Spleen (tissue), 11 donors: Measurements from ENCODE around the gene MLKL. TPM values are rescaled to one million over a fixed set of nuclear protein-coding genes. Genes with fewer than 3 reads are reported as not detected.

ENCODE experiments used
- DNase-seq: peaks from one replicate; pipeline ENCODE4 v3.0.0-alpha.2; 2020
- H3K27ac ChIP-seq, 8 donors: fragments of 200-600 bp; sonication (generic) in 7 of 8; 1 replicate in 4 of 8; 2 replicates in 4 of 8; pipeline versions ENCODE4 v1.5.0 to v1.8.0; 2016 to 2021; ENCODE audit warnings: inconsistent platforms in 4 of 8, mild to moderate bottlenecking in 4 of 8, moderate library complexity in 1 of 8
- H3K27me3 ChIP-seq, 7 donors: fragments of 200-600 bp; sonication (generic) in 6 of 7; replicated peaks in 1 of 7; 1 replicate in 4 of 7; 2 replicates in 3 of 7; pipeline versions ENCODE4 v1.5.0 to v1.8.0; 2016 to 2021; ENCODE audit warnings: inconsistent platforms in 3 of 7, mild to moderate bottlenecking in 1 of 7
- H3K36me3 ChIP-seq, 6 donors: fragments of 200-600 bp; sonication (generic) in 5 of 6; 1 replicate in 4 of 6; 2 replicates in 2 of 6; pipeline versions ENCODE4 v1.5.0 to v1.8.0; 2016 to 2021; ENCODE audit warnings: inconsistent platforms in 2 of 6
- H3K4me1 ChIP-seq, 6 donors: fragments of 200-600 bp; sonication (generic) in 5 of 6; 1 replicate in 3 of 6; 2 replicates in 3 of 6; pipeline versions ENCODE4 v1.5.0 to v1.8.0; 2016 to 2021; ENCODE audit warnings: inconsistent platforms in 3 of 6
- H3K4me3 ChIP-seq, 8 donors: fragments of 200-600 bp; sonication (generic) in 7 of 8; 1 replicate in 4 of 8; 2 replicates in 4 of 8; pipeline versions ENCODE4 v1.5.0 to v1.8.0; 2016 to 2021; ENCODE audit warnings: inconsistent platforms in 4 of 8, mild to moderate bottlenecking in 4 of 8, moderate library complexity in 2 of 8
- H3K9me3 ChIP-seq, 8 donors: fragments of 200-600 bp; sonication (generic) in 7 of 8; 1 replicate in 4 of 8; 2 replicates in 4 of 8; pipeline versions ENCODE4 v1.5.0 to v1.8.0; 2016 to 2021; ENCODE audit warnings: inconsistent platforms in 4 of 8
- CTCF ChIP-seq, 11 experiments: fragments of 200-600 bp in 7 of 11; fragments of 450-650 bp in 4 of 11; sonication (generic) in 4 of 11; IDR thresholded peaks in 8 of 11; conservative IDR thresholded peaks in 3 of 11; 1 replicate in 7 of 11; 2 replicates in 4 of 11; pipeline versions ENCODE4 v1.4.0 to v1.8.0; 2016 to 2021; ENCODE audit warnings: antibody characterized with exemption in 11 of 11, inconsistent platforms in 4 of 11, mild to moderate bottlenecking in 1 of 11
- POLR2A ChIP-seq, 3 donors: fragments of 450-650 bp; IDR thresholded peaks; one replicate each; pipeline ENCODE4 v1.5.1; 2017; ENCODE audit warnings: antibody characterized with exemption in 3 of 3, mild to moderate bottlenecking in 1 of 3
- POLR2AphosphoS5 ChIP-seq, 3 donors: sonication (generic); formaldehyde crosslinking; IDR thresholded peaks; one replicate each; pipeline ENCODE4 v1.5.1; 2017; ENCODE audit warnings: antibody characterized with exemption in 3 of 3
- WGBS, 5 donors: extraction: QIAGEN DNeasy Blood & Tissue Kit in 3 of 5; methylation state at CpG; one replicate each; pipeline versions ENCODE4 v1.1.5 to v1.1.7; 2013 to 2018; 5-methylcytosine and 5-hydroxymethylcytosine counted together
- intact Hi-C: fragments of 100-400 bp; cut with DNase I; formaldehyde crosslinking; loops from one replicate; pipeline ENCODE4 v1.15.0; 2023; ENCODE audit warnings: low total_unique reads
- polyA plus RNA-seq, 3 donors: library from polyadenylated mRNA; stranded (reverse); fragments of 200-250 nt; gene quantifications; one replicate each; pipeline ENCODE4 v1.2.1, GENCODE V29; 2013
- total RNA-seq, 7 donors: library from RNA; depleted of rRNA in 3 of 7; stranded (reverse); fragments of >200 nt in 3 of 7; fragmentation: NEBNext Ultra II Directional in 4 of 7; extraction: Animal tissue kit (Norgen Biotek cat#: 25700) in 4 of 7; gene quantifications; one replicate each; pipeline versions ENCODE4 v1.1.0 to v1.2.1, GENCODE V29; 2016 to 2021
- donor health status: healthy with polysubstance abuse.
- donor health status: DM: no; HTN: no; CAD: no; lungs with moderate emphysema.
- donor health status: DM: no; HTN: no; CAD: no.
- donor health status: Bipolar disorder and iron deficiency.
- donor health status: healthy.
- donor health status: DM: no; HTN: no; CAD: no.
- donor health status: DM: yes; HTN: yes; CAD: no.

The MLKL gene
- total and polyA plus RNA-seq, 10 donors: 21.4 to 69.6 (median 50.5) TPM

DNA sequence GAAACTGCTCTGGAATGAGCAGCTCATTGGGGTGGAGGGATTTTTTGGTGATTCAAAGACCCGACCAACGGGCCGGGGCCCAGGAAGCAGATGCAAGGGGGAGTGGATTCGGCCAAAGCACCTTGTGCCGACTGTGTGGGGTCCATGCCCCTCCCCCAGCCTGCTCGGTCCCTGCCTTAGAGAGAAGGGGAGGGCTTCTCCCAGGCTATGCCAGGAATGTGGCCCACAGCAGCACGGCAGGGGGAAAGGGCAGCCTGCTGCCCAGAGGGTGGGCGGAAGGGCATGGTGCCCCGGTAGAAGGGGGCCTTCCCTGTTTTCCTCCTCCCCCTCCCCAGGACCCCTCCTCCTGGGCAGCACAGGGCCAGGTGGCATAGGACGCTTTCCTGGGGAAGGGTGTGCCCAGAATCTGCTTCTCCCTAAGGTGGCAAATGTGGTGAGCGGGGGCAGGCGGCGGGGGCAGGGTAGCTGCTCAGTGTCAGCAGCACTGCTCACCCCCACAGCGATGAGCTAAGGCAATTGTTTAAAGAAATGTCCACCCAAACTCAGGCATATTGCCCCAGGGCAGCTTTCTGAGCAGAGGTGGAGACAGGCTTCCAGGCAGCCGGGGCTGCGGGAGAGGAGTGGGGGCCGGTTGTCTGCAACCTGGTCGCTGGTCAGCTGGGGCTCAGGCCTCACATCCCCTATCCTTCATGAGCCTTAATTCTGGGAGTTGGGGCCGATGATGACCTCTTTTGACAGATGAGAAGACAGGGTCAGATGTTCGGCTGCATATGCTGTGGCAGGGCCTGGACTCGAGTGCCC lies 33.9 kb upstream of the MLKL start:
- no peak for DNase-seq
- Histone ChIP-seq H3K36me3 (no peaks in the 10 kb centered on the region), H3K9me3 (no peaks in the 10 kb centered on the region), H3K27me3 (peaks cover 0 to 22% (median 0%) of the 10 kb centered on the region in 7 donors), H3K27ac (no peak overlapping the region), H3K4me3 (no peak overlapping the region), H3K4me1 (peaks cover 0 to 8% (median 0%) of the 10 kb centered on the region in 6 donors)
- intact Hi-C loops: no loop called here
- 69 to 87% (median 77%) methylated on average over 10 to 21 of the region's 21 CpGs for WGBS, 5 donors
- no peak for TF ChIP-seq CTCF (IDR thresholded peaks at IDR 0.05 in 8 of 11, conservative IDR thresholded peaks at IDR 0.05 in 3 of 11)
- TF ChIP-seq POLR2A (IDR thresholded peaks at IDR 0.05): no peak
- TF ChIP-seq POLR2AphosphoS5 (IDR thresholded peaks at IDR 0.05): no peak

DNA sequence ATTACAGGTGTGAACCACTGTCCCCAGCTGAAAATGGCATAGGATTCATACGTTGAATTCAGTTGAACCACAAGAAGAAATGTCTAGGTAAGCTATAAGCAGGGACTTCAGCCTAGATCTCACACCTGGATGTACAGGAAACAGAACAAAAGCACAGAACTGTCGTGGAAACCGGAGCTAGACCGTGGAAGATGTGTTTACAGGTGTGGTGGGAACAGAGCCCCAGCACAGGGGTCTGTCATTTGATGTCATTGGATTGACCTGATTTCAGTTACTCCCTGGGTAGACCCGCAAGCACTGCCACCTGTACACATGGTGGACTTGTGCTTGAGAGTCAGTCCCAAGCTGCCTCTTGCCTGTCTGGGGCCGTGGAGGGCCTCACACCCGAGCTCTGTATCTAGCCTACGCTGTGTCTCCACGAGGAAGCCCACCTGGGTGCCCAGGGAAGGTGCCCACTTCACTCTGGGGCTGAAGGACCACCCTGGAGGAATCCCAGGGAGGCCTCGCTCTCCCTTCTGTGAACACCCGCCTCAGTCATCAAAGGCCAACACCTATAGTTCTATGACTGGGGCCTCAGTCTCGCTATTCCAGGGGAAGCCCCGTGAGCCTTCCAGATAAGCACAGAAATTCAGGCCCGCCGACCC lies 32.2 kb upstream of the MLKL start:
- 80 to 87% (median 81%) methylated on average over 15 of the region's 15 CpGs for WGBS, 5 donors
- Histone ChIP-seq H3K27me3 (peaks cover 0 to 16% (median 0%) of the 10 kb centered on the region in 7 donors), H3K9me3 (no peaks in the 10 kb centered on the region), H3K27ac (no peak overlapping the region), H3K4me3 (no peak overlapping the region), H3K4me1 (peaks cover 0 to 8% (median 0%) of the 10 kb centered on the region in 6 donors), H3K36me3 (no peaks in the 10 kb centered on the region)
- intact Hi-C loops: no loop called here
- DNase-seq: peak; percentile 56
- no peak for TF ChIP-seq POLR2A (IDR thresholded peaks at IDR 0.05)
- TF ChIP-seq POLR2AphosphoS5 (IDR thresholded peaks at IDR 0.05): no peak
- no peak for TF ChIP-seq CTCF (IDR thresholded peaks at IDR 0.05 in 8 of 11, conservative IDR thresholded peaks at IDR 0.05 in 3 of 11)

DNA sequence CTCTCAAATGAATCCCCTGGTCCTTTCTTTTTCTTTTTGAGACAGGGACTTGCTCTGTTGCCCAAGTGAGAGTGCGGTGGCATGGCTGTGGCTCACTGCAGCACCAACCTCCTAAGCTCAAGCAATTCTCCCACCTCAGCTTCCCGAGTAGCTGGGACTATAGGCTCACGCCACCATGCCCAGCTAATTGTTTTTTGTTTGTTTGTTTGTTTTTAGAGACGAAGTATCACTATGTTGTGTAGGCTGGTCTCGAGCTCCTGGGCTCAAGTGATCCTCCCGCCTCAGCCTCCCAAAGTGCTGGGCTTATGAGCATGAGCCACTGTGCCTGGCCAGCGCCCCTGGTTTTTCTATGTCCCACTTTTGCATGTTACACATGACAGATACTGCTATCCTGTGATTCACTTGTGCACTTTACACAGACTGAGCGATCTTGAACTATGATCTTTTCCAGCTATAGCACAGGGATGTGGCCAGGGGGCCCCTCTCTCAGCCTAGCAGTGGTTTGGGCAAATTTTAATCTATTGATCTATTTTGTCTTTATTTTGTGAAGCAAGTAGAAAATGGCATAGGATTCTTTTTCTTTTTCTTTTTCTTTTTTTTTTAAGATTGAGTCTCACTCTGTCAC lies 31.3 kb upstream of the MLKL start:
- H3K27ac ChIP-seq: no peak overlapping the region
- no peak overlapping the region for H3K4me3 ChIP-seq
- TF ChIP-seq POLR2AphosphoS5 (IDR thresholded peaks at IDR 0.05): no peak
- no peak for TF ChIP-seq POLR2A (IDR thresholded peaks at IDR 0.05)
- TF ChIP-seq CTCF (IDR thresholded peaks at IDR 0.05 in 8 of 11, conservative IDR thresholded peaks at IDR 0.05 in 3 of 11): no peak
- intact Hi-C loops: no loop called here
- WGBS, 5 donors: 81 to 94% (median 92%) methylated on average over 8 of the region's 8 CpGs
- H3K4me1 ChIP-seq: peaks cover 0 to 8% (median 0%) of the 10 kb centered on the region in 6 donors
- no peak for DNase-seq
- H3K27me3 ChIP-seq: peaks cover 0 to 8% (median 0%) of the 10 kb centered on the region in 7 donors
- no peaks in the 10 kb centered on the region for H3K36me3 ChIP-seq
- H3K9me3 ChIP-seq: peaks cover 0 to 8% (median 6%) of the 10 kb centered on the region in 8 donors
